ENCODE results near the gene LAS1L.

DNA sequence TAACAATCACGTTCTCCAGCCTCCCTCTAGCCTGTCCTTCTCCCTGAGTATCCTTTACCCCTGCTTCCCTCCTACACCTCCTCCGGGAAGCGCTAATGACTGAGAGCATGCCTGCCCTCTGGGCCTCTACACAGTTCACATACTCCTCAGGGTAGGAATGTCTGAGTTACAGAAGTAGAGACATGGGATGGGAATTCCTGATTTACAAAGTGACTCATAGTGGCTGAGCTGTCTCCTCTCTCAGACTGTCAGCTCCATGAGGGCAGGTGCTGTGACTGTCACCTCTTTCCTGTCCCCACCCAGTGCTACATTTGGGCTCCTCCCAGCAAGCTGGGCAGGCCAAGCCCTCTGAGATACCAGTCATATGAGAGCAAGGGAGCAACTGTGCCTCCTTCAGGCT is 2.6 kb downstream of the LAS1L start:
- TF ChIP-seq, protein P1, sequence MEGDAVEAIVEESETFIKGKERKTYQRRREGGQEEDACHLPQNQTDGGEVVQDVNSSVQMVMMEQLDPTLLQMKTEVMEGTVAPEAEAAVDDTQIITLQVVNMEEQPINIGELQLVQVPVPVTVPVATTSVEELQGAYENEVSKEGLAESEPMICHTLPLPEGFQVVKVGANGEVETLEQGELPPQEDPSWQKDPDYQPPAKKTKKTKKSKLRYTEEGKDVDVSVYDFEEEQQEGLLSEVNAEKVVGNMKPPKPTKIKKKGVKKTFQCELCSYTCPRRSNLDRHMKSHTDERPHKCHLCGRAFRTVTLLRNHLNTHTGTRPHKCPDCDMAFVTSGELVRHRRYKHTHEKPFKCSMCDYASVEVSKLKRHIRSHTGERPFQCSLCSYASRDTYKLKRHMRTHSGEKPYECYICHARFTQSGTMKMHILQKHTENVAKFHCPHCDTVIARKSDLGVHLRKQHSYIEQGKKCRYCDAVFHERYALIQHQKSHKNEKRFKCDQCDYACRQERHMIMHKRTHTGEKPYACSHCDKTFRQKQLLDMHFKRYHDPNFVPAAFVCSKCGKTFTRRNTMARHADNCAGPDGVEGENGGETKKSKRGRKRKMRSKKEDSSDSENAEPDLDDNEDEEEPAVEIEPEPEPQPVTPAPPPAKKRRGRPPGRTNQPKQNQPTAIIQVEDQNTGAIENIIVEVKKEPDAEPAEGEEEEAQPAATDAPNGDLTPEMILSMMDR (IDR thresholded peaks at IDR 0.05), result no peak
- no peak for TF ChIP-seq POLR2AphosphoS5 (IDR thresholded peaks at IDR 0.05; ENCODE audit: insufficient read depth in 1 of 2, low read depth in 1 of 2)
- TF ChIP-seq POLR2A (IDR thresholded peaks at IDR 0.05), result no peak

Measured in vagina (tissue), 2 donors.